GM21447 (cell line): ENCODE measurements around the gene CST9.
"Not testable (repeated sequence)": the region's sequence is repeated elsewhere in the genome, so short reads cannot be mapped to it uniquely, and the experiment has no call there.

Experiments
- ATAC-seq: cut with Tn5 transposase; IDR thresholded peaks from one replicate; pipeline ENCODE4 v1.9.1; 2021; ENCODE audit not compliant: unreplicated experiment

Gene CST9

DNA sequence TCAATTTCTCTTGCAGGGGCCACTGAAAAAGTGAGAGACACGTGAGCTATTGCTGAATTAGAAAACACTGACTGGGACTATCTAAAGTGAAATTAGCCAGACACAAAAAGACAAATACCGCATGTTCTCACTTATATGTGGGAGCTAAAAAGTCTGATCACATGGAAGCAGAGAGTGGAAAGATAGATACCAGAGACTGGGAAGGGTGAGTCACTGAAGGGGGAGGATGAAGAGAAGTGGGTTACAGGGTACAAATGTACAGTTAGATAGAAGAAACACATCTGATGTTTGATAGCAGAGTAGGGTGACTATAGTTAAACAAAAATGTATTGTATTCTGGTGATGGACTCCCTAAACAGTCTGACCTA, 18.6 kb upstream of the CST9 start:
- no peak for ATAC-seq

DNA sequence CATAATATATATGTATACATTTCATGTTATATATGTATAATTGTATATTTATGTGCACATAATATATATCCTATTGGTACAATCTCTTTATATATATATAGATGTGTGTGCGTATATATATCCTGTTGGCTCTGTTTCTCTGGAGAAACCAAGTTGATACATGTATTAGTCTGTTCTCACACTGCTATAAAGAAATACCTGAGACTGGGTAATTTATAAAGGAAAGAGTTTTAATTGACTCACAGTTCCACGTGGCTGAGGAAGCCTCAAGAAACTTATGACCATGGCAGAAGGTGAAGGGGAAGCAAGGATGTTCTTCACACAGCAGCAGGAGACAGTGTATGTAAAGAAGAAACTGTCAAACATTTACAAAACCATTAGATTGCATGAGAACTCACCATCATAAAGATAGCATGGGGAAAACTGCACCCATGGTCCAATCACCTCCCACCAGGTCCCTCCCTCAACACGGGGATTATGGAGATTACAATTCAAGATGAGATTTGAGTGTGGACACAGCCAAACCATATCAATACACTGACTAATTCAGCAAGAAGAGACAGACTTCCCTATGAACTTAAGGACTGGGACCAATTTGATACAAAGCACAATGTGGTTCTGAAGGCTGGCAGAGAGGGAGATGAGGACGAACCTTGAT, 18.1 kb upstream of the CST9 start:
- no peak for ATAC-seq

DNA sequence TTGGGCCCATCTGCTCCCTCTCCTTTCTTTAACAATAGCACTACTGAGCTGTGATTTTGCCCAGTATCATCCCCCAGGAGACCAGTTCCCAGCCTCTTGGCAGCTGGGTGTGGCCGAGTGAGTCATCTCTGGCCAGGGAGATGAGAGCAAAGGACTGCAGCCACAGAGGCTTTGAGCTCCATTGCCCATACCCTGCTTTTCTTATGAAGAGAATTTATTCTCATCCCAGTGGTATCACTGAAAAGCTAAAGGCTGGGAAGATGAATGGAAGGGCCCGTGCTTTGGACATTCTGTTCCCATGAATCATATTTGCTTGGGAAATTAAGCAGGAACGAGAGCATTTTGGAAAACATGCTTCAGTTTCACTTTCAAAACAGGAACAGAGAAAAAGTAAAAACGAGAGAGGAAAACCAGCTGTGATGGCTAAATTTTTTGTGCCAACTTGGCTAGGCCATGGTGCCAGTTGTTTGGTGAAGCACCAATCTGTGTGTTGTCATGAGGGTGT, 17.2 kb upstream of the CST9 start:
- ATAC-seq, result peak; percentile 85

DNA sequence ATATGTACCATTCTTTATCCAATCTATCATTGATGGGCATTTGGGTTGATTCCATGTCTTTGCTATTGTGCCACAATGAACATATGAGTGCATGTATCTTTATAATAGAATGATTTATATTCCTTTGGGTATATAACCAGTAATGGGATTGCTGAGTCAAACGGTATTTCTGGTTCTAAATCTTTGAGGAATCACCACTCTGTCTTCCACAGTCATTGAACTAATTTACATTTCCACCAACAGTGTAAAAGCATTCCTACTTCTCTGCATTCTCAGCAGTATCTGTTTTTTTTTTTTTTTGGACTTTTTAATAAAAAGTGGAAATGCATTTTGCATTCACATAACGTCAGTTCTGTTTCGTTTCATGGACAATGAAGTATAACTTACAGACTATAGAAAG, 16.7 kb upstream of the CST9 start:
- ATAC-seq, result not testable (repeated sequence)

- not testable (repeated sequence) for ATAC-seq
These were observed 15.1 kb upstream of the CST9 start for GRCh38 chr20:23620670-23621386.

DNA sequence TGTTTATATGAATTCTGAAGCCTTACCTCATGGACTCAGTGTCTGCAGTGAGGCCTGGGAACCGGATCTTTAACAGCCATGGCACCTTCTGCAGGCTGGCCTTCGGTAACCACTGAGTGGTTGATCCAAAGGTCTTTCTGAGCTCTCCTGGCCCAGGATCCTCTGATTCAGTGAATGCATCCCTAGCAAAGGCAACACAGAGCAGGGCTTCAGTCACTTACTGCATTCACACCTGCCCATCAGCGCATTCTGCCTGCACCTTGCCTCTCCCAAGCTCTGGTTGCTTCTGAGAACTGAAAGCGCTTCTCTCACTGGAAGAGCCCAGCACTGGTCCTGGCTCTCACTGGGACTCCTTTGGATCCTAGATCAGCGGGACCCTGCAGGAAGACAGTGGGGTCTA, 8.4 kb upstream of the CST9 start:
- ATAC-seq, result no peak

GRCh38 chr20:23613676-23614075, 8.0 kb upstream of the CST9 start:
- ATAC-seq, result no peak

DNA sequence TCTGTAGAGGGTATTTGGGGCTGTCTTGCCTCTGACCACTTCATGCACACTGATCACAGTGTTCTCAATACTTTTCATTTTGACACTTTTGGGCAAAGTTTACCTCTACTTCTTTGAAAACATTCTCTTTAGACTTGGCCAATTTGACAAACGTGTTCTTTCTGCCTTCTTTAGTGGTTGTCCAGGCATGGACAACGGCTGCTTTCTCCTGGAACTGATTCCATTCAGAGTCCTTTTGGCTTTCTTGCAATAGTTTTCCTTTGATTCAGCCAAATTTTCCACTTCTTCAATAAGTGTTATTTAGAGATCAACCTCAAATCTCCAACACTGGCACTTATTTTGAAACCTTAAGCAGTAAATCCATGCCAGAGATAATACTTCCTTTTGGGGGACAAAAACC, 6.7 kb upstream of the CST9 start:
- ATAC-seq, result no peak

GRCh38 chr20:23609486-23610109, 3.9 kb upstream of the CST9 start:
- ATAC-seq, result no peak

DNA sequence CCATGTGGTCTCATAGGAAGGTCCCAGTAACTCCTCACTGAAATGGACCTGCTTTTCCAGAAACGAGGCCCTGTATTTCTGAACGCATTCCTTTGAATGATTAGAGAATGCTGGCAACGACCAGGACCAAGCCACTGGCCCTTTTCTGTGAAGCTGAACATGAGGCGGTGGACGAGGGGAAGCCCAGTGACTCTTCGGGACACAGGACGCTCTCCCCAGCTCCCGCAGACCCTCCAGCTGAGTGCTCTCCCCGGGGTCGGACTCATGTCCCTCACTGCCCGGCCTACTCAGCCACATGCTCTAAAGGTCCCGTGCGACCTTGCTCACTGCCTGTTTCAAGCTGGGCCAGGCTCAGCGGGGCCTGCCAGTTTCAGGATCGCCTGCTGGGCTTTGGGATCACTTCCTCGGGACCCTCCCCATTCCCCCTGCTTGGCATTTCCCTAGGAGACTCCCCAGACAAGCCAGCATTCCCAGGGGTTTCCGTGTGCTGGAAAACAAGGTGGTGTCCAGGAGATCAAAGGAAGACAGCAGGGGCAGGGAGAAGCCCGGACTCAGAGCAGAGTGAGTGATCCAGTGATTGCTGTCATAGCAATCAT, 2.6 kb upstream of the CST9 start:
- no peak for ATAC-seq

GRCh38 chr20:23607497-23608245, 2.0 kb upstream of the CST9 start:
- ATAC-seq, result no peak

- ATAC-seq, result peak; percentile 74
These were observed 934 bp upstream of the CST9 start for GRCh38 chr20:23606652-23607049.

- no peak for ATAC-seq
These were observed 1.4 kb downstream of the CST9 start for GRCh38 chr20:23604306-23604705.

DNA sequence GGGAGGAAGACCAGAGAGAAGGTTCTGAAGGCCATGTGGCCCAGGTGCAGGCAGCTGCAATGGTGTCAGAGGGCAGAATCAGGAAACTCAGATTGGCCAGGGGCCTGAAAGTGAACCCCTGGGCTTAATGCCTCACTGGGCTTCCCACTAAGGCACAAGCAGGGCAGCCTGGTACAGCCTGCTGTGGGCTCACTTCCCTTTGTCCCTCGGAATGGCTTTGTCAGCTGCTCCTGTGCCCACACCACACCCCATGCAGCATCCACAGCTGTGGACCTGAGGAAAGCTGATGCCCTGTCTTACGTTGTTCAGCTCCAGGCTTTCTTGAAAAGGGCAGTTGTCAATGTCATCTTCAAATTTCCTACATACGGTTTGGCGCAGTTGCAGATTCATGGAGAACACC, 2.4 kb downstream of the CST9 start:
- ATAC-seq, result no peak

GRCh38 chr20:23602699-23603098, 3.0 kb downstream of the CST9 start:
- no peak for ATAC-seq

DNA sequence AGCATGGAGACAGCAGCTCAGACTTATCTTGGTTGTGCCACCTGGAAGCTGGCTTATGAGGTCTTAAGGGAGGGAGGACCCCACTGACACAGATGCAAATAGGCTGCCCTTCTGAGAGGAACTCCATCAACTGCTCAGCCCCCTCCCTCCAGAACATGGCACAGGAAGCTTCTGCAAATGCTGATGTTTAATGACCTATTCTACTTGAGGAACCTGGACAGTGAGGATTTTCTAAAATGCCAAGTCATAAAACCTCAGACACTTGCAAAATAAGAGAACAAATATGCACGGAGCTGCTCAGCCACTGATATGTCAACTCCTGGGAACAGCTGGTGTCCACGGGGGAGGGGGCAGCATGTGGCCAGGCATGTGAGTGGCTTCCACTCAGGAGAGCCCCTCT, 3.5 kb downstream of the CST9 start:
- ATAC-seq, result no peak

GRCh38 chr20:23601715-23602114, 4.0 kb downstream of the CST9 start:
- no peak for ATAC-seq

GRCh38 chr20:23598481-23598880, 7.2 kb downstream of the CST9 start:
- no peak for ATAC-seq

GRCh38 chr20:23596579-23597250, 9.0 kb downstream of the CST9 start:
- ATAC-seq, result no peak

DNA sequence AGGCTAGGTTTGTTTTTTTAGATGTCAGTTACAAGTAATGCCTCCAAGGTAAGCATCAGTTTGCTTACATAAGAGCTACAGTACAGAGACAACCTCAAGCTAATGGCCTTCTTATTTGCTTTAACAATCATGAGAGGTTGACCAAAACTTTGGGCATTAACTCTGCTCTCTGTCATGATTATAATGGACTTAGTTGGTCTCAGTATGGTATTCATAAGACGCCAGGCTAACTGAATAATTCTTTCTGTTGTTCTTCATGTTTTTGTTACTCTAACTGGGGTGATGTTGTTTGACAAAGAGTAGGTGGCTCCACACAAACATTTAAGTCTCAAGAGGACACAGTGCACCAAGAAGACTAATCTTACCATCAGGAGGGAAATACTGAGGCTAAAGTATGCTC, 9.8 kb downstream of the CST9 start:
- ATAC-seq, result no peak
